Measurements from ENCODE around the gene ATP1A3.

GRCh38 chr19:41941410-41942202, 52.4 kb downstream of the ATP1A3 start:
- TF ChIP-seq CTCF (IDR thresholded peaks at IDR 0.05; ENCODE audit: poor library complexity, severe bottlenecking) (no peak), EZH2 (IDR thresholded peaks at IDR 0.05; ENCODE audit: borderline replicate concordance, insufficient read depth, low read length, poor library complexity, severe bottlenecking) (no peak), REST (IDR thresholded peaks at IDR 0.05; ENCODE audit: borderline replicate concordance) (no peak)
